Natural killer cell treated with Interleukin-12 subunit alpha and Interleukin-12 subunit beta and Interleukin-15 and Interleukin-18, amount 100 ng/mL, for 72 hours (primary cell): ENCODE results near the gene CCDC88B. TPM values are rescaled to one million over a fixed set of nuclear protein-coding genes. Genes with fewer than 3 reads are reported as not detected.
"Not testable (repeated sequence)": the region's sequence is repeated elsewhere in the genome, so short reads cannot be mapped to it uniquely, and the experiment has no call there.

ENCODE experiments used
- ATAC-seq, 2 donors: fragments of 150-1000 bp; cut with Tn5 transposase in 1 of 2; sonication (Bioruptor Pico), chemical (Tn5 transposase) in 1 of 2; 2 replicates each; pipeline ENCODE4 v1.10.0; 2021
- DNase-seq: peaks from one replicate; pipeline ENCODE4 v3.0.0; 2022; ENCODE audit warnings: low spot score
- H3K27ac Mint-ChIP-seq, 2 donors: 1 replicate in 1 of 2; 2 replicates in 1 of 2; pipeline ENCODE4 v1.8.0; 2022; ENCODE audit warnings: mixed read lengths in 2 of 2, mild to moderate bottlenecking in 1 of 2, moderate library complexity in 1 of 2
- H3K27me3 Mint-ChIP-seq, 2 donors: 1 replicate in 1 of 2; 2 replicates in 1 of 2; pipeline ENCODE4 v1.8.0; 2022; ENCODE audit warnings: mixed read lengths in 2 of 2
- H3K36me3 Mint-ChIP-seq: one replicate; pipeline ENCODE4 v1.8.0; 2022; ENCODE audit warnings: mixed read lengths
- H3K4me1 Mint-ChIP-seq, 2 donors: 1 replicate in 1 of 2; 2 replicates in 1 of 2; pipeline ENCODE4 v1.8.0; 2022; ENCODE audit warnings: low read depth in 2 of 2, mixed read lengths in 2 of 2, mild to moderate bottlenecking in 1 of 2
- H3K4me3 Mint-ChIP-seq: one replicate; pipeline ENCODE4 v1.8.0; 2022; ENCODE audit warnings: mixed read lengths
- H3K9me3 Mint-ChIP-seq: 2 replicates; pipeline ENCODE4 v1.8.0; 2022; ENCODE audit warnings: mixed read lengths
- total RNA-seq, 2 donors: library from RNA; stranded (reverse); gene quantifications; one replicate each; pipeline ENCODE4 v1.2.3, GENCODE V29; 2022

CCDC88B gene
- total RNA-seq, 2 donors from 2014 or later: 172 to 224 TPM

DNA sequence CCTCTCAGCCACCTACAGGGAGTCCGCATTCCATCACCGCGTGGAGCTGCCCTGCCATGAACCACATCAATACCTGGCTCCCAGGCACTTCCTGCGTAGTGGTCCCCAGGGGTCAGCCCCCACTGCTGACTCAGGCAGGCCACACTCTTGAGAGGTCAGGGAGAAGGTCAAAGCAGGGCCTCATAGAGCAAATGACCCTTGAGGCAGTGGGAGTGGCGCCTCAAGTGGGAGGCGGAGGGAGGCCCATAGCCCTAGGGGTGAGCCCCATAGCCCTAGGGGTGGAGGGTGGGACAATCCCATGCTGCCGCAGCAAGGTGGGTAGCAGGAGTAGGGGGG lies 17.1 kb upstream of the CCDC88B start:
- Mint-ChIP-seq H3K27me3 (no peaks in the 10 kb centered on the region), H3K4me1 (peaks cover 23 to 28% of the 10 kb centered on the region in 2 donors), H3K27ac (no peak overlapping the region), H3K9me3 (no peaks in the 10 kb centered on the region), H3K4me3 (no peak overlapping the region), H3K36me3 (no peaks in the 10 kb centered on the region)
- DNase-seq (no peak), ATAC-seq (no peak)

DNA sequence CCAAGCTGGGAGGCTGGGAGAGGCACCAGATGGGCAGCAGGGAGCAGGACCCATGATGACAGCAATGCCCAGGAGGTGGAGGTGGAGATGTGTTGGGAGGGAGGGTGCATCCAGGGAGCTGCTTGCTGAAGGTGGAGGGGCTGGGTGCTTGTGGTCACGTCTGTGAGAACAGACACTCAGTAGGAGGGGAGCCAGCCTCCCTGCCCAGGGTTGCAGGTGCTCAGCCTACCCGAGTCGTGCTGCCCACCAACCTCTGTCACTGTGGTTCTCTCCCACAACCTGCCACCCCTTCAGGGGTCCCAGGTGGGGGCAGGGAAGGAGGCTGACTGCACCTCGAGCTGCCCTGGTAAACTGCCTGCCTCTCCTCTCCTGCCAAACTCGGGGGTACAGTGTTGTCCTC lies 16.6 kb upstream of the CCDC88B start:
- DNase-seq: no peak

DNA sequence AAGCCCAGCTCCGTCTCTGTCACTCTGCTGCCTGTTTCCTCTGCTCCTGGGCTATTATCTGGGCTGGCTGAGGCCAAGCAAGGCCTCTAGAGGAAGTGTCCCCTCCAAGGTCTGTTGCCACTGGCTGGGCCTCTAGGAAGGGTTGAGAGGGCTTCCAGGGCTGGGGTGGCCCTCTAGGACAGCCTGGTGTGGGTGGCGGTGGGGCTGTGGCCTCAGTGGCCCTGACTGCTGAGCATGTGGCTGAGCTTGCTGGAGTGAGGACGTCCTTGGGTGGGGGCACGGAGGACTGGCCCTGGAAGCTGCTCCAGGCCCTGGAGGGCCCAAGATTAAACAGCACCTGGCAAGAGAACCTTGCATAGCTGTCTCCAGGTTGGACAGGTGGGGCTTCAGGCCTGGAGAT lies 16.0 kb upstream of the CCDC88B start:
- H3K27me3 Mint-ChIP-seq, H3K4me3 Mint-ChIP-seq, H3K9me3 Mint-ChIP-seq, DNase-seq, H3K27ac Mint-ChIP-seq, ATAC-seq, H3K36me3 Mint-ChIP-seq: not testable (repeated sequence)
- H3K4me1 Mint-ChIP-seq: peaks cover 16 to 22% of the 10 kb centered on the region in 2 donors

More for the DNA sequence above, 16.6 kb upstream of the CCDC88B start:
- Mint-ChIP-seq H3K27ac (no peak overlapping the region), H3K27me3 (no peaks in the 10 kb centered on the region), H3K36me3 (no peaks in the 10 kb centered on the region), H3K4me3 (no peak overlapping the region), H3K9me3 (no peaks in the 10 kb centered on the region), H3K4me1 (peaks cover 20 to 24% of the 10 kb centered on the region in 2 donors)
- ATAC-seq: no peak

DNA sequence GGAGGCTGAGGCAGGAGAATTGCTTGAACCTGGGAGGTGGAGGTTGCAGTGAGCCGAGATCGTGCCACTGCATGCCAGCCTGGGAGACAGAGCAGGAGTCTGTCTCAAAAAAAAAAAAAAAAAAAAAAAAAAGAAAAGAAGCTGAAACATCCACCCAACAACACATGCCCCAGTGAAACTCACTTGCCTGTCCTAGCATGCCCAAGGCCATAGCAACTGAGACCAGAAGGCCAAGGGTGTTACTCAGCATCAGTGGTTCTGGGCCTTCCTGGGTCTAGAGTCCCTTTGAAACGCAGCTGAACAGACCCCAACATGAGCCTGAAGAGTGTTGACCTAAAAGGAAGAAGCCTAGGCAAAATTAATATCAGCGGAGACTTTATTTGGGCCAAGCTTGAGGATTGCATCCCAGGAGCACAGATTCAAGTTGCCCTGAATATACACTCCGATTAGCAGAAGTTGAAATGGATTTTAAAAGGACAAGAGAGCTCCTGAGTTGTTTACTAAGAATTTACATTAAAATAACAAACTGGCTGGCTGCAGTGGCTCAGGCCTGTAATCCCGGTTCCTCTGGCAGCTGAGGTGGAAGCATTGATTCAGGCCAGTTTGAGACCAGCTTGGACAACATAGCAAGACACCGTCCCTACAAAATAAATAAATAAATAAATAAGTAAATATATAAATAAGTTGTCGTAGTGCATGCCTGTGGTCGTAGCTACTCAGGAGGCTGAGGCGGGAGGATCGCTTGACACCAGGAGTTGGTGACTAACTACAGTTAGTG lies 15.1 kb upstream of the CCDC88B start:
- Mint-ChIP-seq H3K27ac (no peak overlapping the region), H3K27me3 (no peaks in the 10 kb centered on the region), H3K4me1 (peaks cover 10 to 13% of the 10 kb centered on the region in 2 donors), H3K36me3 (no peaks in the 10 kb centered on the region), H3K9me3 (no peaks in the 10 kb centered on the region), H3K4me3 (no peak overlapping the region)
- ATAC-seq (no peak), DNase-seq (no peak)

DNA sequence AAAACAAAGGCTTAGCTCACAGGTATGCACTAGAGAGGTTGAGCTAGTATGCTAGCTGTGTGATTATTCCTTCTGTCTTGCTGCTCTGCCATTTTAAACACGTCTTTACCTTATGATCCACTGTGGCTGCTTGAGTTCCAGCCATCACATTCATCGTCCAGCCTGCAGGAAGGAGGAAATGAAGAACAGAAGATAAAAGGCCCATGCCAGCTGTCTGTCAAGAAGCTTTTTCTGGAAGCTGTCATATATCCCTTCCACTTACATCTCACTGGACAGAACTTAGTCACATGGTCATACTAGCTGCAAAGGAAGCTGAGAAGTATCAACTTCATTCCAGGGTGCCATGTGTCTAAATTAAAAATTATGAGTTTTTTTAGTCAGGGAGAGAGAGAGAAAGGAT lies 12.6 kb upstream of the CCDC88B start:
- H3K9me3 Mint-ChIP-seq: no peaks in the 10 kb centered on the region
- H3K4me1 Mint-ChIP-seq: peaks cover 8 to 18% of the 10 kb centered on the region in 2 donors
- H3K27me3 Mint-ChIP-seq: no peaks in the 10 kb centered on the region
- no peak overlapping the region for H3K4me3 Mint-ChIP-seq
- ATAC-seq (no peak), DNase-seq (no peak)
- no peaks in the 10 kb centered on the region for H3K36me3 Mint-ChIP-seq
- H3K27ac Mint-ChIP-seq: no peak overlapping the region

DNA sequence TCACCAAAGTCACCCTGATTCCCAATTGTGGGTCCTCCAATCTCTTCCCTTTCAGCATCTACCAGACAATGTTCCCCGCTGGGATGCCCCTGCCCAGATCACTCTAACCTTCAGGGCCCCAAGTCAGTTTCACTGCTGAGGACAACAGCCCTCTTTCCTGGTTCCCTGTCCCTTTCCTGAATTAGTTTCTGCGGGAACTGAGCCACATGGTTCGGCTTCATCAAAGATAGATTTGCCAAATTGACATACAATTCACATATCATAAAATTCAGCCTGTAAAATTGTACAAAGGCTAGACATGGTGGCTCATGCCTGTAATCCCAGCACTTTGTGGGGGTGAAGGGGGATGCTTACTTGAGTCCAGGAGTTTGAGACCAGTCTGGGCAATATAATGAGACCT lies 12.0 kb upstream of the CCDC88B start:
- Mint-ChIP-seq H3K27me3 (no peaks in the 10 kb centered on the region), H3K36me3 (no peaks in the 10 kb centered on the region), H3K4me3 (no peak overlapping the region), H3K27ac (peak overlapping the region in 1 of 2 donors; percentile 13), H3K4me1 (peaks cover 8 to 18% of the 10 kb centered on the region in 2 donors), H3K9me3 (no peaks in the 10 kb centered on the region)
- no peak for DNase-seq
- no peak for ATAC-seq

DNA sequence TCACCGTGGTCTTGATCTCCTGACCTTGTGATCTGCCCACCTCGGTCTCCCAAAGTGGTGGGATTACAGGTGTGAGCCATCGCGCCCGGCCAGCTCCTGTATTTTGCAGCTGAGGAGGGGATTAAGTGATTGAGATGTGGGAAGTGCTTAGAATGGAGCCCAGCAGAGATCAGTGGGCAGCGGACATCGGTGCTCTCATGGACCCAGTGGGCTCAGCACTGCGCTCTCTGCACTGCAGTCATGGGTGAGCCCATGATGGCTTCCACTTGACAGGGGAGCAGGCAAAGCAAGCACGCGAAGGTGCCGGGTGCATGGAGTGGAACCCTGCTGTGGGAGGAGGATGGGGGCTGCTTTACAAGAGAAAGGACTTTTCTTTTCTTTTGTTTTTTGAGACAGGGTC lies 9.1 kb upstream of the CCDC88B start:
- peak overlapping the region; percentile 75 to 79 for H3K27ac Mint-ChIP-seq
- H3K4me3 Mint-ChIP-seq: peak overlapping the region; percentile 68
- no peaks in the 10 kb centered on the region for H3K9me3 Mint-ChIP-seq
- ATAC-seq (no peak), DNase-seq (no peak)
- no peaks in the 10 kb centered on the region for H3K36me3 Mint-ChIP-seq
- H3K4me1 Mint-ChIP-seq: peaks cover 17 to 24% of the 10 kb centered on the region in 2 donors
- no peaks in the 10 kb centered on the region for H3K27me3 Mint-ChIP-seq

DNA sequence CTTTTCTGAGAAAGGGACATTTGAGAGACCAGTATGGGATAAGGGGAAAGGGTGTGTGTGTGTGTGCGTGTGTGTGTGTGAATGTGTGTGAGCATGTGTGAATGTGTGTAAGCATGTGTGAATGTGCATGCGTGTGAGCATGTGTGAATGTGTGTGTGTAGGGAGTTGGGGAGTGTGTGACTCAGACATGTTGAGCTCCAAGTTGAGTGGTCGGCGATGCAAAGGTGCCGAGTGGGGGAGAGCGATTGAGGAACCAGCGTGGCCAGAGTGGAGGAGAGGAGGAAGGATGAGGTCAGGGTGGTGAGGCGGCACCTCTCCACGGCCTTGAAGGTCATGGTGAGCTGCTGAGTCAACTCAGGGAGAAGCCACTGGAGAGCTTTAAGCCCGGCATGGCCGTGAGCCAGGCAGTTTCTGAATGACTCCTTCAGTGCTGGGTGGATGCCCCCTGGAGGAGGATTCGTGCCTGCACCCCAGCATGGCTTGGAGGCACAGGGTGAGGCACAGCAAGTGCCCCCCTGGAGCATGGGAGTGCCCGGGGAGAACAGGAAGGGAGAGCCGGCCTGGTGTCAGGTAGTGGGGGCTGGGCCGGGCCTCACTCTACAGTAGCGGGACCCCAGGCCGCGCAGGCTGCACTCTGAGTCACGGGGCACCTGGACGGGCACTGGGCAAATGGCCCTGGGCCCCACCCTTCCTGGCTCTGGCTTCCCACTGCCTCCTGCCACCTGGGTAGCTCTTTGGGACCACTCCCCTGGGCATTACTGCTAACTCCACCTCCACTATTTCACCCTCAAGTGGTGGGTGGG lies 8.2 kb upstream of the CCDC88B start:
- H3K4me3 Mint-ChIP-seq: peak overlapping the region; percentile 68
- H3K27ac Mint-ChIP-seq: peak overlapping the region; percentile 75 to 79
- H3K27me3 Mint-ChIP-seq: no peaks in the 10 kb centered on the region
- DNase-seq (peak; percentile 95), ATAC-seq (peak; percentile 96 to 97)
- no peaks in the 10 kb centered on the region for H3K9me3 Mint-ChIP-seq
- peaks cover 17 to 24% of the 10 kb centered on the region in 2 donors for H3K4me1 Mint-ChIP-seq
- H3K36me3 Mint-ChIP-seq: no peaks in the 10 kb centered on the region

DNA sequence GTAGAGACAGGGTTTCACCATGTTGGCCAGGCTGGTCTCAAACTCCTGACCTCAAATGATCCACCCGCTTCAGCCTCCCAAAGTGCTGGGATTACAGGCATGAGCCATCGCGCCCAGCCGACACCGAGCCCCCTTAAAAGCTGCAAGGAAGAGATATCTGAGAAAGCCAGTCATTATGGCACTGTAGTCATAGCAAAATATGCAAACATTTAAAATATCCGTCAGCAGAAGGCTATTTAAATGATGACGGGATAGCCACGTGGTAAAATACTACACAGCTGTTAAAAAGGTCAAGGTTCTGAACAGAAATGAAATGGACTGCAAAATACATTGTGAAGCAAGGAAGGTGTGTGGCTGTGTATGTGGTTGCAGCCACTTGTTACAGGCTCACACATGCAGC lies 6.4 kb upstream of the CCDC88B start:
- no peak for DNase-seq
- H3K4me1 Mint-ChIP-seq: peaks cover 28% of the 10 kb centered on the region in 2 donors
- no peak for ATAC-seq

DNA sequence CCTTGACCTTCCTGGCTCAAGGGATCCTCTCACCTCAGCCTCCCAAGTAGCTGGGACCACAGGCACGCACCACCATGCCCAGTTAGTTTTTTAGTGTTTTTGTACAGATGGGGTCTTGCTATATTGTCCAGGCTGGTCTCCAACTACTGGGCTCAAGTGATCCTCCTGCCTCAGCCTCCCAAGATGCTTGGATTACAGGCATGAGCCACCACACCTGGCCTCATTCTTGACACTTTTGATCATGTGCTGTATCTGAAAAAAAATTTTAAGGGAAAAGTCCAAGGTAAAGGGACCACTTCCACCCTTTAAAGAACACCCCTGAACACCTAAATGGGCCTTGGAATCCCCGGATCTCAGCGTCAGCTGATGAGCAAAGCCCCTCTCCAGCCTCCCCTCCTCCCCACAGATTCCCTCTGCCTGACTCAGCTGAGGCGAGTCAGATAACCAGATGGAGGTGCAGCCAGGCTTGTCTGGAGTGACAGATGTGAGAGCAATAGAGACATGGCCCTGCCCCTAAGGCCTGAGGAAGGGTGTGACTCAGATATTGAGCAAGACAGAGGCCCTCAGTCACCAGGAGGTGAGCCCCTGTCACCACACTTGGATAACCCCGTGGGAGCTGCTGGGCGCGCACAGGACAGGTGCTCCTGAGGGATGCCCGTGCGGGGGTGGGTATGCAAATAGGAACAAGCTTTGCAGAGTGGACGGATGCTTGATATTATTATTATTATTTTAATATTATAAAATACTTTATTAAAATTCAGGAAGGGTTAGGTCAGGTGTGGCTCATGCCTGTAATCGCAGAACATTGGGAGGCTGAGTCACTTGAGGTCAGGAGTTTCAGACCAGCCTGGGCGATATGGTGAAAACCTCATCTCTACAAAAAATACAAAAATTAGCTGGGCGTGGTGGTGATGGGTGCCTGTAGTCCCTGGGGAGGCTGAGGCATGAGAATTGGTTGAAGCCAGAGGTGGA lies 5.0 kb upstream of the CCDC88B start:
- no peaks in the 10 kb centered on the region for H3K9me3 Mint-ChIP-seq
- ATAC-seq (peak; percentile 67 to 76), DNase-seq (peak; percentile 75)
- no peaks in the 10 kb centered on the region for H3K27me3 Mint-ChIP-seq
- peak overlapping the region; percentile 61 to 79 for H3K27ac Mint-ChIP-seq
- peaks cover 40% of the 10 kb centered on the region in 2 donors for H3K4me1 Mint-ChIP-seq
- H3K36me3 Mint-ChIP-seq: no peaks in the 10 kb centered on the region
- H3K4me3 Mint-ChIP-seq: peak overlapping the region; percentile 40

More for the DNA sequence above, 6.4 kb upstream of the CCDC88B start:
- Mint-ChIP-seq H3K4me3 (no peak overlapping the region), H3K36me3 (no peaks in the 10 kb centered on the region), H3K27me3 (no peaks in the 10 kb centered on the region), H3K9me3 (no peaks in the 10 kb centered on the region), H3K27ac (peak overlapping the region in 1 of 2 donors; percentile 62)

DNA sequence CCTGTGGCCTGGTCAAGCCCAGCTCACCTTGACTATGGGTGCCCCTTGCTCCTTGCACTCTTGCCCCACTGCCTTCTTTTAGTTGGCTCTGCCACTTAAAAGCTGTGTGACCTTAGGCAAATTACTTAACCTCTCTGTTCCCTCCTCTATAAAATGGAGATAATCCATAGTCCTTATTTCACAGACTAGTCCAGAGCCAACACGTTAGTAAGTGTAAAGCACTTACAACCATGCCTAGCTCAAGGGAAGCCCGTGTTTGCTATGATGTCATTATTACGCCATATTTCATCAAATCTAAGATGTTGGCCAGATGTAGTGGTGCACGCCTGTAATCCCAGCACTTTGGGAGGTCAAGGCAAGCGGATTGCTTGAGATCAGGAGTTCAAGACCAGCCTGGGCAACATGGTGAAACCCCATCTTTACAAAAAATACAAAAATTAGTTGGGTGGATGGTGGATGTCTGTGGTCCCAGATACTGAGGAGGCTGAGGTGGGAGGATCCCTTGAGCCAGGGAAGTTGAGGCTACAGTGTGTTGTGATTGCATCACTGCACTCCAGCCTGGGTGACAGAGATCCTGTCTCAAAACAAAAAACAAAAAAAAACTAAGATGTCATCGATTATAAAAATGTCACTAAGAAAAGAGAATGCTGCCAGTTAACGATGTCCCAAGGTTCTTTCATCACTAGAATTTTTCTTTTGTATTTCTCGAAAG lies 2.3 kb upstream of the CCDC88B start:
- Mint-ChIP-seq H3K4me1 (peaks cover 36 to 40% of the 10 kb centered on the region in 2 donors), H3K27ac (peak overlapping the region; percentile 92 to 97), H3K27me3 (no peaks in the 10 kb centered on the region), H3K9me3 (no peaks in the 10 kb centered on the region), H3K36me3 (no peaks in the 10 kb centered on the region), H3K4me3 (peak overlapping the region; percentile 32)
- ATAC-seq (no peak), DNase-seq (no peak)

DNA sequence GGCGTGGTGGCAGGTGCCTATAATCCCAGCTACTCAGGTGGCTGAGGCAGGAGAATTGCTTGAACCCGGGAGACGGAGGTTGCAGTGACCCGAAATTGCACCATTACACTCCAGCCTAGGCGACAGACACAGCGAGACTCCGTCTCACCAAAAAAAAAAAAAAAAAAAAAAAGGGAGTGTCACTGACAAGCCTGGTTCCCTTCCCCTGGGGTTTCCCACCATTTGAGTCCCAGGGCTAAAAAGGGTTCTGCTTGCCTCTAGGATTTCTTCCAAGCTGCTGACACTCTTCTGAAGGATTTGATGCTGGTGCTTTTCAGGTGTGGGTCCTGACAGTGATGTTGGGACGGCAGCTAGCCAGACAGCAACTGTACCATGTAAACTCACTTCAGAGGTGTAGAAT lies 1.3 kb upstream of the CCDC88B start:
- no peak for DNase-seq
- peak overlapping the region; percentile 92 to 97 for H3K27ac Mint-ChIP-seq
- peaks cover 36 to 40% of the 10 kb centered on the region in 2 donors for H3K4me1 Mint-ChIP-seq
- no peaks in the 10 kb centered on the region for H3K27me3 Mint-ChIP-seq
- H3K9me3 Mint-ChIP-seq: no peaks in the 10 kb centered on the region
- peak overlapping the region; percentile 90 for H3K4me3 Mint-ChIP-seq
- H3K36me3 Mint-ChIP-seq: no peaks in the 10 kb centered on the region
- no peak for ATAC-seq

DNA sequence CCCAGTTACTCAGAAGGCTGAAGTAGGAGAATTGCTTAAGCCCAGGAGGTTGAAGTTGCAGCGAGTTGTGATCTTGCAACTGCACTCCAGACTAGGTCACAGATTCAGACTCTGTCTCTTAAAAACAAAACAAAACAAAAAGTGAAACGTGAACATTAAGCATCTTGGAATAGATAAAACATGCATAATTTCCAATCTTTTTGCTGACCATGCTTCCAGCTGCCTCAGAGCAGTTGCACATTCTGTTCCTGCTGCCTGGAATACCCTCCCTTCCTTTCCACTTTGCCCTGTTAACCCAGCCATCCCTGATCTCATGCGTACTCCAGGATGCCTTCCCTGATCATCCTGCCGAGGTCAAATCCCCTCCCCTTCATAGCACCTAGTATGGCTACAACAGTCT lies 718 bp upstream of the CCDC88B start:
- Mint-ChIP-seq H3K27ac (peak overlapping the region; percentile 92 to 97), H3K4me1 (peaks cover 36 to 39% of the 10 kb centered on the region in 2 donors), H3K27me3 (no peaks in the 10 kb centered on the region), H3K4me3 (peak overlapping the region; percentile 90), H3K9me3 (no peaks in the 10 kb centered on the region), H3K36me3 (no peaks in the 10 kb centered on the region)
- no peak for DNase-seq
- ATAC-seq: no peak
